Vagina (tissue), 2 donors: ENCODE results near the gene PPP1R9B. TPM values are rescaled to one million over a fixed set of nuclear protein-coding genes. Genes with fewer than 3 reads are reported as not detected.

Experiments used
- DNase-seq, 2 donors: peaks; one replicate each; pipeline ENCODE4 v3.0.0-alpha.2; 2017; ENCODE audit errors: extremely low spot score in 2 of 2
- H3K27ac ChIP-seq: fragments of 200-600 bp; sonication (generic); one replicate; pipeline ENCODE4 v1.5.1; 2019
- H3K27me3 ChIP-seq: fragments of 200-600 bp; sonication (generic); one replicate; pipeline ENCODE4 v1.5.1; 2019
- H3K36me3 ChIP-seq, 2 donors: fragments of 200-600 bp; sonication (generic); one replicate each; pipeline ENCODE4 v1.5.1; 2017 to 2019
- H3K4me1 ChIP-seq: fragments of 200-600 bp; sonication (generic); one replicate; pipeline ENCODE4 v1.5.1; 2019
- H3K4me3 ChIP-seq, 2 donors: fragments of 200-600 bp; sonication (generic); 1 replicate in 1 of 2; 2 replicates in 1 of 2; pipeline ENCODE4 v1.5.1; 2016 to 2019
- H3K9me3 ChIP-seq: fragments of 200-600 bp; sonication (generic); one replicate; pipeline ENCODE4 v1.5.1; 2019
- CTCF ChIP-seq, 3 experiments: fragments of 450-650 bp in 2 of 3; fragments of 200-600 bp in 1 of 3; sonication (generic) in 1 of 3; IDR thresholded peaks; one replicate each; pipeline ENCODE4 v1.5.1; 2017 to 2019; ENCODE audit warnings: antibody characterized with exemption in 3 of 3, mild to moderate bottlenecking in 2 of 3, moderate library complexity in 2 of 3
- POLR2A ChIP-seq, 2 donors: fragments of 450-650 bp; IDR thresholded peaks; one replicate each; pipeline ENCODE4 v1.6.1; 2017; ENCODE audit warnings: antibody characterized with exemption in 2 of 2, mild to moderate bottlenecking in 2 of 2, moderate library complexity in 2 of 2
- POLR2AphosphoS5 ChIP-seq, 2 donors: sonication (generic); formaldehyde crosslinking; IDR thresholded peaks; one replicate each; pipeline ENCODE4 v1.9.0; 2017; ENCODE audit warnings: antibody characterized with exemption in 2 of 2, mild to moderate bottlenecking in 2 of 2, low read depth in 1 of 2; ENCODE audit not compliant: insufficient read depth in 1 of 2
- intact Hi-C: fragments of 100-400 bp; cut with DNase I; formaldehyde crosslinking; loops from one replicate; pipeline ENCODE4 v1.15.1; 2023
- total RNA-seq: library from RNA; depleted of rRNA; stranded (reverse); fragments of >200 nt; gene quantifications from one replicate; pipeline ENCODE4 v1.2.3, GENCODE V29; 2016

Gene PPP1R9B
- total RNA-seq, 1 donor from 2014 or later = 37.6 TPM

GRCh38 chr17:50175035-50175807 lies 24.7 kb upstream of the PPP1R9B start:
- no peaks in the 10 kb centered on the region for H3K9me3 ChIP-seq
- no peak overlapping the region for H3K4me3 ChIP-seq
- H3K27ac ChIP-seq = peak overlapping the region; percentile 97
- intact Hi-C loops = no loop called here
- no peak for TF ChIP-seq POLR2AphosphoS5 (IDR thresholded peaks at IDR 0.05; ENCODE audit: insufficient read depth in 1 of 2, low read depth in 1 of 2)
- no peaks in the 10 kb centered on the region for H3K36me3 ChIP-seq
- DNase-seq = no peak
- H3K27me3 ChIP-seq = no peaks in the 10 kb centered on the region
- H3K4me1 ChIP-seq = peaks cover 43% of the 10 kb centered on the region

- intact Hi-C loops = no loop called here
- H3K36me3 ChIP-seq = no peaks in the 10 kb centered on the region
- no peak overlapping the region for H3K4me3 ChIP-seq
- H3K27ac ChIP-seq = peak overlapping the region; percentile 97
- DNase-seq = no peak
- no peaks in the 10 kb centered on the region for H3K27me3 ChIP-seq
- TF ChIP-seq POLR2AphosphoS5 (IDR thresholded peaks at IDR 0.05; ENCODE audit: insufficient read depth in 1 of 2, low read depth in 1 of 2) (no peak), POLR2A (IDR thresholded peaks at IDR 0.05) (no peak), CTCF (IDR thresholded peaks at IDR 0.05) (no peak)
- H3K4me1 ChIP-seq = peaks cover 43% of the 10 kb centered on the region
- H3K9me3 ChIP-seq = no peaks in the 10 kb centered on the region
Measured at GRCh38 chr17:50174444-50174843, 24.0 kb upstream of the PPP1R9B start.

- Histone ChIP-seq H3K27me3 (no peaks in the 10 kb centered on the region), H3K4me3 (no peak overlapping the region), H3K27ac (peak overlapping the region; percentile 97), H3K36me3 (no peaks in the 10 kb centered on the region), H3K9me3 (no peaks in the 10 kb centered on the region), H3K4me1 (peaks cover 47% of the 10 kb centered on the region)
- TF ChIP-seq CTCF (IDR thresholded peaks at IDR 0.05) = no peak
- peak in 1 of 2 donors; percentile 9 for TF ChIP-seq POLR2A (IDR thresholded peaks at IDR 0.05)
- TF ChIP-seq POLR2AphosphoS5 (IDR thresholded peaks at IDR 0.05; ENCODE audit: insufficient read depth in 1 of 2, low read depth in 1 of 2) = peak in 1 of 2 donors; percentile 43
- DNase-seq = no peak
- intact Hi-C loops = no loop called here
Measured at GRCh38 chr17:50173335-50173941, 23.0 kb upstream of the PPP1R9B start.

GRCh38 chr17:50172936-50173334 lies 22.5 kb upstream of the PPP1R9B start:
- TF ChIP-seq POLR2A (IDR thresholded peaks at IDR 0.05) (no peak), CTCF (IDR thresholded peaks at IDR 0.05) (no peak), POLR2AphosphoS5 (IDR thresholded peaks at IDR 0.05; ENCODE audit: insufficient read depth in 1 of 2, low read depth in 1 of 2) (no peak)
- Histone ChIP-seq H3K27ac (peak overlapping the region; percentile 97), H3K4me3 (no peak overlapping the region), H3K4me1 (peaks cover 42% of the 10 kb centered on the region), H3K36me3 (no peaks in the 10 kb centered on the region), H3K9me3 (no peaks in the 10 kb centered on the region), H3K27me3 (no peaks in the 10 kb centered on the region)
- intact Hi-C loops = no loop called here
- no peak for DNase-seq

- no peak for DNase-seq
- no peaks in the 10 kb centered on the region for H3K36me3 ChIP-seq
- intact Hi-C loops = no loop called here
- H3K9me3 ChIP-seq = no peaks in the 10 kb centered on the region
- no peak overlapping the region for H3K4me3 ChIP-seq
- H3K4me1 ChIP-seq = peaks cover 34% of the 10 kb centered on the region
- TF ChIP-seq POLR2A (IDR thresholded peaks at IDR 0.05) (no peak), CTCF (IDR thresholded peaks at IDR 0.05) (no peak), POLR2AphosphoS5 (IDR thresholded peaks at IDR 0.05; ENCODE audit: insufficient read depth in 1 of 2, low read depth in 1 of 2) (no peak)
- H3K27me3 ChIP-seq = no peaks in the 10 kb centered on the region
- peak overlapping the region; percentile 97 for H3K27ac ChIP-seq
Measured at GRCh38 chr17:50172130-50172529, 21.7 kb upstream of the PPP1R9B start.
